Ovary (tissue), 3 donors: Measurements from ENCODE around the gene UNC13D.

Experiments
- CTCF ChIP-seq, 3 donors: fragments of 450-650 bp in 2 of 3; fragments of 200-600 bp in 1 of 3; IDR thresholded peaks; one replicate each; pipeline versions ENCODE4 v1.5.1 to v1.8.0; 2016 to 2022; ENCODE audit warnings: antibody characterized with exemption in 3 of 3, mild to moderate bottlenecking in 1 of 3
- EP300 ChIP-seq: sonication (generic); formaldehyde crosslinking; IDR thresholded peaks from one replicate; pipeline ENCODE4 v1.6.1; 2017; ENCODE audit warnings: antibody characterized with exemption
- POLR2A ChIP-seq: fragments of 450-650 bp; IDR thresholded peaks from one replicate; pipeline ENCODE4 v1.6.1; 2017; ENCODE audit warnings: antibody characterized with exemption, mild to moderate bottlenecking, moderate library complexity
- donor health status: DM: no; HTN: no; CAD: no.

- TF ChIP-seq CTCF (IDR thresholded peaks at IDR 0.05) (no peak), EP300 (no peak), POLR2A (no peak)
Measured at GRCh38 chr17:75869282-75870141, 25.3 kb upstream of the UNC13D start.
